BJ (cell line): ENCODE data around the gene HSPA9. TPM values are rescaled to one million over a fixed set of nuclear protein-coding genes. Genes with fewer than 3 reads are reported as not detected.

ENCODE experiments used
- CTCF ChIA-PET: fragments of 350-600 bp; formaldehyde crosslinking; extraction: SDS; loops from one replicate; lab custom pipeline; 2021; ENCODE audit warnings: antibody characterized with exemption, inconsistent platforms; lab: Yijun Ruan, JAX
- POLR2A ChIA-PET: fragments of 300-600 bp; sonication (Branson Sonifier 250); formaldehyde crosslinking; extraction: SDS; loops from one replicate; lab custom pipeline; 2021; ENCODE audit warnings: antibody characterized with exemption; lab: Charles Lee
- DNase-seq: peaks from one replicate; pipeline ENCODE4 v3.0.0-alpha.2; 2011; ENCODE audit warnings: low read depth
- H3K27me3 ChIP-seq: 2 replicates; pipeline ENCODE4 v1.6.0; 2011; ENCODE audit warnings: low read length; ENCODE audit not compliant: control insufficient read depth, insufficient read depth
- H3K36me3 ChIP-seq: 2 replicates; pipeline ENCODE4 v1.5.1; 2011; ENCODE audit warnings: low read length; ENCODE audit not compliant: control insufficient read depth, insufficient read depth
- H3K4me3 ChIP-seq: 2 replicates; pipeline ENCODE4 v1.5.1; 2011; ENCODE audit warnings: low read depth, mild to moderate bottlenecking, control low read depth, low read length
- CTCF ChIP-seq: IDR thresholded peaks from 2 replicates; pipeline ENCODE4 v1.5.1; 2011; ENCODE audit warnings: low read depth, mild to moderate bottlenecking, control low read depth, inconsistent platforms, low read length, moderate library complexity; ENCODE audit not compliant: insufficient read depth
- polyA plus RNA-seq: library from polyadenylated mRNA; depleted of rRNA; stranded (reverse); fragments of >200 nt; gene quantifications from 2 replicates; pipeline ENCODE4 v1.2.3, GENCODE V29; 2011

Gene HSPA9
- polyA plus RNA-seq, 1 experiment = 245 TPM

- CTCF ChIA-PET = interaction anchor here (1.4 to 1.5 kb wide), 2 partner anchors 9 kb away, joined by 4 to 6 read pairs; no protein-coding TSS in a partner anchor
- POLR2A ChIA-PET = interaction anchor here (0.7 kb wide), 1 partner anchor 9 kb away, joined by 3 read pairs; no protein-coding TSS in a partner anchor
- Histone ChIP-seq H3K27me3 (0 out of 2 replicates have a peak, but pooled peaks cover 3% of the 10 kb centered on the region), H3K36me3 (no peaks in the 10 kb centered on the region), H3K4me3 (no peak overlapping the region)
- TF ChIP-seq CTCF = no peak
- no peak for DNase-seq
Measured at GRCh38 chr5:138588013-138588788, 13.0 kb upstream of the HSPA9 start.

GRCh38 chr5:138585157-138585556, 10.0 kb upstream of the HSPA9 start:
- ChIA-PET POLR2A (no interaction called here), CTCF (interaction anchor here (0.6 to 2.2 kb wide), 5 partner anchors 10 to 683 kb away, joined by 3 to 7 read pairs (median 3); no protein-coding TSS in a partner anchor)
- TF ChIP-seq CTCF = no peak
- H3K4me3 ChIP-seq = no peak overlapping the region
- no peak for DNase-seq
- no peaks in the 10 kb centered on the region for H3K36me3 ChIP-seq
- 0 out of 2 replicates have a peak, but pooled peaks cover 3% of the 10 kb centered on the region for H3K27me3 ChIP-seq

GRCh38 chr5:138583984-138584637, 8.9 kb upstream of the HSPA9 start:
- H3K27me3 ChIP-seq = 0 out of 2 replicates have a peak, but pooled peaks cover 3% of the 10 kb centered on the region
- no peak for DNase-seq
- ChIA-PET CTCF (interaction anchor here (0.7 to 2.2 kb wide), 4 partner anchors 11 to 684 kb away, joined by 3 to 7 read pairs (median 4); no protein-coding TSS in a partner anchor), POLR2A (no interaction called here)
- no peak for TF ChIP-seq CTCF
- H3K36me3 ChIP-seq = no peaks in the 10 kb centered on the region
- no peak overlapping the region for H3K4me3 ChIP-seq

GRCh38 chr5:138582959-138583358, 7.8 kb upstream of the HSPA9 start:
- ChIA-PET POLR2A (no interaction called here), CTCF (no interaction called here)
- Histone ChIP-seq H3K36me3 (no peaks in the 10 kb centered on the region), H3K4me3 (no peak overlapping the region), H3K27me3 (no peaks in the 10 kb centered on the region)
- no peak for TF ChIP-seq CTCF
- DNase-seq = no peak

GRCh38 chr5:138580777-138581176, 5.6 kb upstream of the HSPA9 start:
- Histone ChIP-seq H3K27me3 (no peaks in the 10 kb centered on the region), H3K36me3 (no peaks in the 10 kb centered on the region), H3K4me3 (no peak overlapping the region)
- no peak for TF ChIP-seq CTCF
- no peak for DNase-seq
- ChIA-PET POLR2A (no interaction called here), CTCF (interaction anchor here (1.4 to 1.6 kb wide), 2 partner anchors 62 to 209 kb away, joined by 5 to 6 read pairs; no protein-coding TSS in a partner anchor)
